Measurements from ENCODE around the gene HYAL2. TPM values are rescaled to one million over a fixed set of nuclear protein-coding genes. Genes with fewer than 3 reads are reported as not detected.

Gene HYAL2
- total and polyA plus RNA-seq, 9 of the 15 experiments (the other 6 are each of a cell fraction or from before 2014, with no cell fraction given), result 0.36 to 22.7 (median 11.4) TPM; not detected in 1

- TF ChIP-seq ESRRA (IDR thresholded peaks at IDR 0.05; ENCODE audit: borderline replicate concordance, low read depth) (no peak), CBX1 (IDR thresholded peaks at IDR 0.05; ENCODE audit: low read depth) (0 out of 2 replicates have a peak, but pooled peaks have one; percentile 27), ZNF384 (IDR thresholded peaks at IDR 0.05; ENCODE audit: low read depth, low read length) (no peak), MCM2 (IDR thresholded peaks at IDR 0.05; ENCODE audit: low read depth) (no peak), RBBP5 (IDR thresholded peaks at IDR 0.05; ENCODE audit: borderline replicate concordance, insufficient read depth, low read length, poor library complexity, severe bottlenecking) (no peak), BHLHE40 (IDR thresholded peaks at IDR 0.05; ENCODE audit: low read length) (0 out of 2 replicates have a peak, but pooled peaks have one; percentile 6), PHF8 (IDR thresholded peaks at IDR 0.05; ENCODE audit: borderline replicate concordance, low read length) (peak; percentile 72; the same call in 1 of the 2 replicates), HMBOX1 (IDR thresholded peaks at IDR 0.05) (no peak), THRA (IDR thresholded peaks at IDR 0.05) (no peak), MTA3 (IDR thresholded peaks at IDR 0.05; ENCODE audit: borderline replicate concordance) (no peak), MYC (IDR thresholded peaks at IDR 0.05; ENCODE audit: low read depth, low read length) (peak; percentile 30; the same call in 1 of the 2 replicates), MYC (CRISPR knock-in tag; IDR thresholded peaks at IDR 0.05; ENCODE audit: borderline replicate concordance, low read depth) (no peak), ZNF583 (CRISPR knock-in tag; IDR thresholded peaks at IDR 0.05) (no peak), TEAD1 (CRISPR knock-in tag; IDR thresholded peaks at IDR 0.05) (no peak), MIER1 (IDR thresholded peaks at IDR 0.05; ENCODE audit: low read depth) (no peak), ZNF717 (CRISPR knock-in tag; IDR thresholded peaks at IDR 0.05) (no peak), THAP12 (CRISPR knock-in tag; IDR thresholded peaks at IDR 0.05) (peak; percentile 16; the same call in 1 of the 2 replicates), USF1 (CRISPR knock-in tag; IDR thresholded peaks at IDR 0.05) (peak; percentile 58)
- TF ChIP-seq, protein P1, sequence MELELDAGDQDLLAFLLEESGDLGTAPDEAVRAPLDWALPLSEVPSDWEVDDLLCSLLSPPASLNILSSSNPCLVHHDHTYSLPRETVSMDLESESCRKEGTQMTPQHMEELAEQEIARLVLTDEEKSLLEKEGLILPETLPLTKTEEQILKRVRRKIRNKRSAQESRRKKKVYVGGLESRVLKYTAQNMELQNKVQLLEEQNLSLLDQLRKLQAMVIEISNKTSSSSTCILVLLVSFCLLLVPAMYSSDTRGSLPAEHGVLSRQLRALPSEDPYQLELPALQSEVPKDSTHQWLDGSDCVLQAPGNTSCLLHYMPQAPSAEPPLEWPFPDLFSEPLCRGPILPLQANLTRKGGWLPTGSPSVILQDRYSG (tag; conservative IDR thresholded peaks at IDR 0.05; ENCODE audit: low read depth), result no peak
These were observed 18.1 kb upstream of the HYAL2 start, which contains the start of gene RASSF1 (continued) for GRCh38 chr3:50340448-50341329.
